Lung (tissue), 14 donors: Measurements from ENCODE around the gene PLGLB2. TPM values are rescaled to one million over a fixed set of nuclear protein-coding genes. Genes with fewer than 3 reads are reported as not detected.
"Not testable (repeated sequence)": the region's sequence is repeated elsewhere in the genome, so short reads cannot be mapped to it uniquely, and the experiment has no call there.

Experiments used
- ATAC-seq: fragments of 200-7000 bp; cut with Tn5 transposase; one replicate; pipeline ENCODE4 v1.9.1; 2020; ENCODE audit warnings: moderate number of reproducible peaks; ENCODE audit not compliant: insufficient read depth, low FRiP score
- DNase-seq, 3 donors: peaks; one replicate each; pipeline ENCODE4 v3.0.0-alpha.2; 2013 to 2017
- H3K27ac ChIP-seq, 2 donors: one replicate each; pipeline ENCODE4 v1.5.1; 2013; ENCODE audit warnings: mild to moderate bottlenecking in 2 of 2, moderate library complexity in 2 of 2, control low read depth in 1 of 2, inconsistent platforms in 1 of 2, low read depth in 1 of 2, low read length in 1 of 2
- H3K27me3 ChIP-seq, 3 donors: one replicate each; pipeline ENCODE4 v1.5.1; 2013; ENCODE audit warnings: low read length in 2 of 3; ENCODE audit not compliant: control insufficient read depth in 3 of 3, insufficient read depth in 3 of 3
- H3K36me3 ChIP-seq, 4 donors: one replicate each; pipeline ENCODE4 v1.5.1; 2013; ENCODE audit warnings: low read length in 4 of 4, mild to moderate bottlenecking in 1 of 4, moderate library complexity in 1 of 4; ENCODE audit not compliant: control insufficient read depth in 4 of 4, insufficient read depth in 4 of 4
- H3K4me1 ChIP-seq, 5 donors: one replicate each; pipeline ENCODE4 v1.5.1; 2013; ENCODE audit warnings: low read length in 5 of 5, mild to moderate bottlenecking in 2 of 5, moderate library complexity in 1 of 5; ENCODE audit not compliant: control insufficient read depth in 5 of 5, insufficient read depth in 5 of 5
- H3K4me3 ChIP-seq: one replicate; pipeline ENCODE4 v1.5.1; 2013; ENCODE audit warnings: mild to moderate bottlenecking, control low read depth, moderate library complexity
- H3K9ac ChIP-seq, 2 donors: one replicate each; pipeline ENCODE4 v1.5.1; 2013; ENCODE audit warnings: low read length in 2 of 2, control low read depth in 1 of 2; ENCODE audit not compliant: insufficient read depth in 1 of 2
- H3K9me3 ChIP-seq, 4 donors: one replicate each; pipeline ENCODE4 v1.5.1; 2013; ENCODE audit warnings: low read length in 3 of 4, mild to moderate bottlenecking in 1 of 4, moderate library complexity in 1 of 4; ENCODE audit not compliant: control insufficient read depth in 4 of 4, insufficient read depth in 3 of 4
- WGBS, 2 donors: extraction: QIAGEN DNeasy Blood & Tissue Kit; methylation state at CpG; one replicate each; pipeline ENCODE4 v1.1.7; 2013; 5-methylcytosine and 5-hydroxymethylcytosine counted together
- long read RNA-seq, 5 donors: transcript quantifications; one replicate each; lab custom pipeline, GENCODE V29; 2026
- polyA plus RNA-seq, 2 donors: library from polyadenylated mRNA; stranded (reverse); fragments of 200-250 nt; gene quantifications; one replicate each; pipeline ENCODE4 v1.2.1, GENCODE V29; 2013
- total RNA-seq, 2 donors: library from RNA; depleted of rRNA in 1 of 2; stranded (reverse); fragments of >200 nt in 1 of 2; gene quantifications; one replicate each; pipeline ENCODE4 v1.2.1, GENCODE V29; 2014 to 2021
- donor health status: Bipolar disorder and iron deficiency.
- donor health status: healthy.
- donor health status: DM: yes; HTN: yes; CAD: no.

Gene PLGLB2
- 1 to 10 TPM in 1 of 2 donors, under 1 TPM in 1; 0.61 to 5.6 TPM for total RNA-seq
- under 1 TPM in 1 of 2 donors, not detected in 1; 0.62 TPM for polyA plus RNA-seq
- long read RNA-seq, donor 1, result 0 reads
- long read RNA-seq, donor 2, result 0 reads
- long read RNA-seq, donor 3, partial matches to known transcripts, result 0 of 1 reads
- long read RNA-seq, donor 3, other reads (novel, unspliced or antisense), result 0 of 1 reads
- long read RNA-seq, donor 4, partial matches to known transcripts, result 0 of 1 reads
- long read RNA-seq, donor 4, other reads (novel, unspliced or antisense), result 0 of 1 reads
- long read RNA-seq, donor 5, result 0 reads

- not testable (repeated sequence) for H3K4me3 ChIP-seq, ATAC-seq, H3K9ac ChIP-seq, H3K4me1 ChIP-seq, H3K9me3 ChIP-seq, H3K27me3 ChIP-seq, H3K27ac ChIP-seq, DNase-seq, H3K36me3 ChIP-seq
- WGBS, 2 donors, result 92 to 94% methylated on average over 1 of the region's 3 CpGs
These were observed at the start of gene PLGLB2 for GRCh38 chr2:87747791-87748190. PLGLB2 (plus strand) TSS chr2:87748087; CDS start chr2:87748154, 67 bp downstream.

- whole genome bisulfite sequencing, 2 donors, result 76% methylated on average over 2 of the region's 4 CpGs; no CpG with 5 or more reads in 1 of the 2 donors
- H3K27me3 ChIP-seq, H3K9ac ChIP-seq, DNase-seq, H3K36me3 ChIP-seq, ATAC-seq, H3K4me1 ChIP-seq, H3K9me3 ChIP-seq, H3K27ac ChIP-seq, H3K4me3 ChIP-seq: not testable (repeated sequence)
These were observed 43.1 kb upstream of the PLGLB2 start for GRCh38 chr2:87704572-87705323.

GRCh38 chr2:87708368-87708767 lies 39.5 kb upstream of the PLGLB2 start:
- not testable (repeated sequence) for H3K27ac ChIP-seq, H3K4me3 ChIP-seq, H3K36me3 ChIP-seq, ATAC-seq, DNase-seq, H3K9me3 ChIP-seq, H3K4me1 ChIP-seq, H3K27me3 ChIP-seq, H3K9ac ChIP-seq
- 66 to 98% methylated on average over 2 of the region's 2 CpGs for WGBS, 2 donors

GRCh38 chr2:87727940-87728599 lies 19.8 kb upstream of the PLGLB2 start:
- H3K27me3 ChIP-seq, H3K9me3 ChIP-seq, H3K36me3 ChIP-seq, H3K9ac ChIP-seq, H3K4me3 ChIP-seq, DNase-seq, H3K4me1 ChIP-seq, H3K27ac ChIP-seq, ATAC-seq: not testable (repeated sequence)
- no CpG with 5 or more reads among the region's 8 CpGs for WGBS, 2 donors

GRCh38 chr2:87740928-87741327 lies 7.0 kb upstream of the PLGLB2 start:
- not testable (repeated sequence) for H3K4me1 ChIP-seq, H3K27me3 ChIP-seq, H3K9ac ChIP-seq, H3K36me3 ChIP-seq, DNase-seq, H3K27ac ChIP-seq, H3K9me3 ChIP-seq, H3K4me3 ChIP-seq, ATAC-seq

GRCh38 chr2:87742393-87743108 lies 5.3 kb upstream of the PLGLB2 start:
- not testable (repeated sequence) for H3K27me3 ChIP-seq, H3K36me3 ChIP-seq, H3K9me3 ChIP-seq, H3K9ac ChIP-seq, ATAC-seq, H3K4me3 ChIP-seq, H3K4me1 ChIP-seq, DNase-seq, H3K27ac ChIP-seq
- no CpG with 5 or more reads among the region's 3 CpGs for WGBS, 2 donors

GRCh38 chr2:87743638-87744037 lies 4.2 kb upstream of the PLGLB2 start:
- not testable (repeated sequence) for H3K27ac ChIP-seq, H3K4me1 ChIP-seq, H3K9ac ChIP-seq, H3K36me3 ChIP-seq, H3K9me3 ChIP-seq, DNase-seq, H3K27me3 ChIP-seq, ATAC-seq, H3K4me3 ChIP-seq
- WGBS, 2 donors, result 79 to 84% methylated on average over 1 to 2 of the region's 5 CpGs
